Esophagus muscularis mucosa (tissue), 4 donors: Measurements from ENCODE around the gene RPS6KA2. TPM values are rescaled to one million over a fixed set of nuclear protein-coding genes. Genes with fewer than 3 reads are reported as not detected.

Source experiments
- DNase-seq: peaks from one replicate; pipeline ENCODE4 v3.0.0-alpha.2; 2017; ENCODE audit errors: extremely low spot score
- H3K27ac ChIP-seq, 4 donors: fragments of 200-600 bp; sonication (generic); replicated peaks in 1 of 4; 1 replicate in 3 of 4; 2 replicates in 1 of 4; pipeline ENCODE4 v1.5.1; 2016 to 2019; ENCODE audit warnings: mild to moderate bottlenecking in 1 of 4
- H3K27me3 ChIP-seq, 4 donors: fragments of 200-600 bp; sonication (generic); one replicate each; pipeline versions ENCODE4 v1.5.1 to v1.6.0; 2016 to 2019
- H3K36me3 ChIP-seq, 4 donors: fragments of 200-600 bp; sonication (generic); one replicate each; pipeline ENCODE4 v1.5.1; 2016 to 2019
- H3K4me1 ChIP-seq, 4 donors: fragments of 200-600 bp; sonication (generic); one replicate each; pipeline ENCODE4 v1.5.1; 2016 to 2019
- H3K4me3 ChIP-seq, 4 donors: fragments of 200-600 bp; sonication (generic); 1 replicate in 2 of 4; 2 replicates in 2 of 4; pipeline ENCODE4 v1.5.1; 2016 to 2019; ENCODE audit warnings: mild to moderate bottlenecking in 4 of 4, moderate library complexity in 1 of 4
- H3K9me3 ChIP-seq, 4 donors: fragments of 200-600 bp; sonication (generic); 1 replicate in 3 of 4; 2 replicates in 1 of 4; pipeline ENCODE4 v1.5.1; 2016 to 2019
- EP300 ChIP-seq: sonication (generic); formaldehyde crosslinking; IDR thresholded peaks from one replicate; pipeline ENCODE4 v1.6.1; 2017; ENCODE audit warnings: antibody characterized with exemption
- POLR2A ChIP-seq: fragments of 450-650 bp; IDR thresholded peaks from one replicate; pipeline ENCODE4 v1.6.1; 2017; ENCODE audit warnings: antibody characterized with exemption, moderate library complexity, mild to moderate bottlenecking, low read depth
- POLR2AphosphoS5 ChIP-seq, 2 donors: sonication (generic); formaldehyde crosslinking; IDR thresholded peaks; one replicate each; pipeline ENCODE4 v1.6.1; 2017; ENCODE audit warnings: antibody characterized with exemption in 2 of 2
- WGBS: methylation state at CpG from one replicate; pipeline ENCODE4 v1.1.5; 2018; 5-methylcytosine and 5-hydroxymethylcytosine counted together
- intact Hi-C: fragments of 100-400 bp; cut with DNase I; formaldehyde crosslinking; loops from one replicate; pipeline ENCODE4 v1.15.1; 2023
- total RNA-seq, 4 donors: library from RNA; depleted of rRNA; stranded (reverse); fragments of >200 nt; gene quantifications; one replicate each; pipeline versions ENCODE4 v1.1.0 to v1.2.1, GENCODE V29; 2016
- TF ChIP-seq, protein P1 (sequence below), 3 experiments: fragments of 200-600 bp in 2 of 3; fragments of 450-650 bp in 1 of 3; sonication (generic) in 2 of 3; IDR thresholded peaks; one replicate each; pipeline ENCODE4 v1.5.1; 2017 to 2019; ENCODE audit warnings: antibody characterized with exemption in 3 of 3, mild to moderate bottlenecking in 2 of 3, moderate library complexity in 1 of 3

The RPS6KA2 gene
- total RNA-seq, 4 donors from 2014 or later = 83.9 to 126 (median 112) TPM

DNA sequence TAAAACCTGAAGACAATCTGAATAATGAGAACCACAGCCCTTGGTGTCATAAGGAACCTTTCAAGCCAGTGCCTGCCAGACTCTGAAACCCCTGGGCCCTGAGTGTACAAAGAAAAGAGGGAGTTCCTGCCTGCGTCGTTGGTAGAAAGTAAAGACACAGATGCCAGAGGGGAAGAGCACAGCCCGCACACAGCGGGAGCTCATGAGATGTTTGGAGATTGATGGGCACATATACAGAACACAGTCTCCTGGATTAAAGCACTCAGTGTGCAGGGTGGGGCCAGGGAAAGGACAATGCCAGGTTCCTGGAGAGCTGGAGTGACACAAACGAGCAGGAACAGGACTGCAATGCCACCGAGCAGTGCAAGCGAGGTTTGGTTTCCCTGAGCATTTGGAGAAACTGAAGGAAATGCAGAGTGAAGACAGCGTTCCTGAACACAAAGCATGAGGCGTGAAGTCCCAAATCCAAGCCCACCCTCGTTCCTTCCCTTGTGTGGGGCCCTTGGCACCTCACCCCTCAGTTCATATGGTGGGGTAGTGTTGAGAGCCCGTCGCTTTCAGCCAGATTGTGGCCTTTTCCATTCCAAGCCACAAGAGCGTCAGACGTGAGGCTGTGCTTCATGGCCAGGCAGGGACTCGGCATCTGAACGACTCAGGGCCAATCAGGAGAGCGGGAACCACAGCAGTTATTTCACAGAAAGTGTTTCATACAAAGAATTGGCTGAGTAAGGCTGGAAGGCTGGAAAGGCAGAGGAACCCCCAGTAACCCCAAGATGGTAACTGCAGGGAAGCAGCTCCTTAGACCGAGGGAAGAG lies 41.0 kb upstream of the RPS6KA2 start:
- no peak for DNase-seq
- intact Hi-C loops = no loop called here
- no peaks in the 10 kb centered on the region for H3K36me3 ChIP-seq
- peaks cover 5 to 17% (median 8%) of the 10 kb centered on the region in 4 donors for H3K4me1 ChIP-seq
- no peak overlapping the region for H3K4me3 ChIP-seq
- H3K9me3 ChIP-seq = no peaks in the 10 kb centered on the region
- TF ChIP-seq EP300 (no peak), POLR2AphosphoS5 (IDR thresholded peaks at IDR 0.05) (no peak)
- TF ChIP-seq, protein P1, sequence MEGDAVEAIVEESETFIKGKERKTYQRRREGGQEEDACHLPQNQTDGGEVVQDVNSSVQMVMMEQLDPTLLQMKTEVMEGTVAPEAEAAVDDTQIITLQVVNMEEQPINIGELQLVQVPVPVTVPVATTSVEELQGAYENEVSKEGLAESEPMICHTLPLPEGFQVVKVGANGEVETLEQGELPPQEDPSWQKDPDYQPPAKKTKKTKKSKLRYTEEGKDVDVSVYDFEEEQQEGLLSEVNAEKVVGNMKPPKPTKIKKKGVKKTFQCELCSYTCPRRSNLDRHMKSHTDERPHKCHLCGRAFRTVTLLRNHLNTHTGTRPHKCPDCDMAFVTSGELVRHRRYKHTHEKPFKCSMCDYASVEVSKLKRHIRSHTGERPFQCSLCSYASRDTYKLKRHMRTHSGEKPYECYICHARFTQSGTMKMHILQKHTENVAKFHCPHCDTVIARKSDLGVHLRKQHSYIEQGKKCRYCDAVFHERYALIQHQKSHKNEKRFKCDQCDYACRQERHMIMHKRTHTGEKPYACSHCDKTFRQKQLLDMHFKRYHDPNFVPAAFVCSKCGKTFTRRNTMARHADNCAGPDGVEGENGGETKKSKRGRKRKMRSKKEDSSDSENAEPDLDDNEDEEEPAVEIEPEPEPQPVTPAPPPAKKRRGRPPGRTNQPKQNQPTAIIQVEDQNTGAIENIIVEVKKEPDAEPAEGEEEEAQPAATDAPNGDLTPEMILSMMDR (IDR thresholded peaks at IDR 0.05) = no peak
- 86% methylated on average over 18 of the region's 18 CpGs for WGBS
- no peaks in the 10 kb centered on the region for H3K27me3 ChIP-seq
- no peak overlapping the region for H3K27ac ChIP-seq

DNA sequence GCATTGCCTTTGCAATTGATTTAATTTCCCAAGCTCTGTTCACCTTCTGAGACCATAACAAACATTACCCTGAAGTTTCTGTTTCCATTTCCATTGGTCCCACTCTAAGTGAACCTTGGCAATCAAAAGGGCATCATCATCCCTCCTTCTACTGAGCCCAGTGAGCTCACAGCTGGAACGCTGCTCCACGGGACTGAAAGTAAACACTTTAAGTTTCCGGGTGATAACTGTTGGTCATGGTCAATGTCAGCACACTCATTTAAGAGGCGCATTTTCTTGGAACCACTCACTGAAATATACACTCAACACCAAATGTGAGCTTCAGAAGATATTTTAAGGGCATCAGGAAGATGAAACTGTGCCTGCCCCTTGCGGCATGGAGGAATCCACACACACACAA lies 37.1 kb upstream of the RPS6KA2 start:
- no peaks in the 10 kb centered on the region for H3K36me3 ChIP-seq
- no peaks in the 10 kb centered on the region for H3K4me1 ChIP-seq
- no peaks in the 10 kb centered on the region for H3K27me3 ChIP-seq
- intact Hi-C loops = no loop called here
- H3K27ac ChIP-seq = no peak overlapping the region
- TF ChIP-seq EP300 (no peak), POLR2AphosphoS5 (IDR thresholded peaks at IDR 0.05) (no peak), POLR2A (no peak)
- TF ChIP-seq, protein P1 (IDR thresholded peaks at IDR 0.05) = no peak
- DNase-seq = no peak
- H3K4me3 ChIP-seq = no peak overlapping the region
- WGBS = 42% methylated on average over 5 of the region's 5 CpGs
- no peaks in the 10 kb centered on the region for H3K9me3 ChIP-seq

DNA sequence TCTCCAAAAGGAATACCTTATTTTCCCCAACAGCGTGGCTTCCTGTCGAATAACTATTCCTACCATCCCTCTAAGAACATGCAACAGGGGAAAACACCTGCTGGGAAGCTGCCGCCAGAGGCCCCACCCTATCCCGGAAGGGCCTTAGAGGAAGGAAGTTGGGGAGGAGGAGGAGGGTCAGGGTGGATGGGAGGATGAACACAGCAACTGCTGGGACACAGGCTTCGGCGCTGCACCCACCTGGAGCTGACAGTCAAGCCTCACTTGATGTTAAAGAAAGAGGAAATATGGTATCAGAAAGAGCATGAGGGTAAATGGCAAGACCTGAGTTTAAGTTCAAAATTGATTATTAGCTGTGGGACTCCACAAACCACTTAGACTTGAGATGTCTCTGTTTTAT lies 36.5 kb upstream of the RPS6KA2 start:
- intact Hi-C loops = no loop called here
- Histone ChIP-seq H3K9me3 (no peaks in the 10 kb centered on the region), H3K4me3 (no peak overlapping the region), H3K27me3 (no peaks in the 10 kb centered on the region), H3K4me1 (no peaks in the 10 kb centered on the region), H3K27ac (no peak overlapping the region), H3K36me3 (no peaks in the 10 kb centered on the region)
- no peak for DNase-seq
- TF ChIP-seq EP300 (no peak), POLR2AphosphoS5 (IDR thresholded peaks at IDR 0.05) (no peak), POLR2A (no peak)
- TF ChIP-seq, protein P1 (IDR thresholded peaks at IDR 0.05) = no peak
- 79% methylated on average over 6 of the region's 6 CpGs for WGBS

DNA sequence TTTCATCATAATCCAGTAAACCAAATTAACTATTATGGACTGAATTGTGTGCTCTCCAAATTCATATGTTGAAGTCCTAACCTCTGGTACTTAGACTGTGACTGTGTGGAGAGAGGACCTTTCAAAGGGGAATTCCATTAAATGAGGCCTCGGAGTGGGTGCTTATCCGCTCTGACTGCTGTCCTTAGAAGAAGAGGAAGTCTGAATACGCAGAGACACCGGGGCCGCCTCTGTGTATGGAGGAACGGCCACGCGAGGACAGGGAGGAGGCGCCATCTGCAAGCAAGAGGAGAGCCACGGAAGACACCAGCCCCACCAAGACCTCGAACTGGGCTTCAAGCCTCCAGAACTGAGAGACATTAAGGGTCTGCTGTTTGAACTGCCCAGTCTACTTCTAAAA lies 35.6 kb upstream of the RPS6KA2 start:
- Histone ChIP-seq H3K9me3 (no peaks in the 10 kb centered on the region), H3K4me1 (no peaks in the 10 kb centered on the region), H3K27me3 (no peaks in the 10 kb centered on the region), H3K36me3 (no peaks in the 10 kb centered on the region), H3K4me3 (no peak overlapping the region), H3K27ac (no peak overlapping the region)
- WGBS = 96% methylated on average over 11 of the region's 11 CpGs
- intact Hi-C loops = no loop called here
- no peak for DNase-seq
- TF ChIP-seq EP300 = no peak
- no peak for TF ChIP-seq POLR2AphosphoS5 (IDR thresholded peaks at IDR 0.05)
- TF ChIP-seq, protein P1 (IDR thresholded peaks at IDR 0.05) = no peak
- TF ChIP-seq POLR2A = no peak
